HCT116 (cell line): ENCODE results near the gene GGACT.

Source experiments
- CTCF ChIP-seq, 3 experiments: fragments of 200-600 bp in 1 of 3; sonication (generic) in 1 of 3; IDR thresholded peaks in 2 of 3; conservative IDR thresholded peaks in 1 of 3; 2 replicates each; pipeline ENCODE4 v1.5.1; 2012 to 2017; ENCODE audit warnings: low read depth in 2 of 3, low read length in 2 of 3, antibody characterized with exemption in 1 of 3, borderline replicate concordance in 1 of 3, control low read depth in 1 of 3, mild to moderate bottlenecking in 1 of 3, mixed read lengths in 1 of 3, mixed run types in 1 of 3, moderate library complexity in 1 of 3; ENCODE audit not compliant: insufficient read depth in 1 of 3
- EZH2 ChIP-seq: fragments of 200-600 bp; sonication (generic); IDR thresholded peaks from 2 replicates; pipeline ENCODE4 v1.6.1; 2017; ENCODE audit warnings: antibody characterized with exemption, mixed run types
- POLR2A ChIP-seq: IDR thresholded peaks from 2 replicates; pipeline ENCODE4 v1.7.0; 2011; ENCODE audit warnings: borderline replicate concordance; ENCODE audit not compliant: insufficient read depth, insufficient read length; ENCODE audit errors: extremely low read depth

- TF ChIP-seq EZH2 (no peak), CTCF (IDR thresholded peaks at IDR 0.05 in 2 of 3, conservative IDR thresholded peaks at IDR 0.05 in 1 of 3; ENCODE audit: borderline replicate concordance in 1 of 3, insufficient read depth in 1 of 3, low read depth in 2 of 3, low read length in 2 of 3) (no peak), POLR2A (no peak)
These were observed 60.9 kb downstream of the GGACT start for GRCh38 chr13:100527644-100528043.
